ENCODE results near the gene GRM1.
"Not testable (repeated sequence)": the region's sequence is repeated elsewhere in the genome, so short reads cannot be mapped to it uniquely, and the experiment has no call there.

DNA sequence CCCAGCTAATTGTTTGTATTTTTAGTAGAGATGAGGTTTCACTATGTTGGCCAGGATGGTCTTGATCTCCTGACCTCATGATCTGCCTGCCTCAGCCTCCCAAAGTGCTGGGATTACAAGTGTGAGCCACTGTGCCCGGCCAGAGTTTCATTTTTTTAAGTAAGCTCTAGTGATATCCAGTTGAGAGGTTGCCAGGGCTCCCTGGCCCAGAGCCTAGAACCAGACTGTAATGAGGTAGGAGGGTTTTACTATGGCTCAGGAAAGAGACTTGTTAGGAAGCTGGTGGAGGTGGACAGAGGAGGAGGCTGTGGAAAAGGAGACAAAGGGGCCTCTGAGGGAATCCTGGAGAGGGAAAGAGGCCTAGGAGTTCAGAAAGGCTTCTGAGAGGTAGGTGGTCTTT is 242.3 kb downstream of the GRM1 start:
- TF ChIP-seq POLR2A, CTCF (IDR thresholded peaks at IDR 0.05): not testable (repeated sequence)

All from stomach (tissue), 4 donors.